ENCODE results near the gene ATXN1. TPM values are rescaled to one million over a fixed set of nuclear protein-coding genes. Genes with fewer than 3 reads are reported as not detected.

Gene ATXN1
- total RNA-seq, 2 donors from 2014 or later, result 34.6 to 36.7 TPM

DNA sequence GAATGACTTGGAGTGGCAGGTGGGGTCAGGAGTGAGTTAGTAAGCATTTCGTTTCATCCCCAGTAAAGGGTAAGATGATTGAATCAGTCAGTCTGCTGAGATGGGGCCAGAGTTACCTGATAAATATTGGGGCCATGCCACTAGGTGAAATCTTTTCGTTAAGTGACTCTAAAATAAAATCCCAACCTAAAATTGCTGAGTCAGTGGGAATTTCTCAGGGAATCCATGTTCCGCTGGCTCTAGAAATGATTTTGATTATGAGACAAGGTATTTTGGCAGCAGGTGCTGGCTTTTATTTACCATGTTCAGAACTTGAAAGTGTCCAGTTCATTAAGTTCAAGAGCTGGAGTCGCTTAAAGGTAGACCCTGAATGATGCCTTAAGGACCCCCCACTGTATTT is 397.5 kb downstream of the ATXN1 start:
- intact Hi-C loops (cut with DNase I), result no loop called here
- DNase-seq (no peak), ATAC-seq (no peak)

DNA sequence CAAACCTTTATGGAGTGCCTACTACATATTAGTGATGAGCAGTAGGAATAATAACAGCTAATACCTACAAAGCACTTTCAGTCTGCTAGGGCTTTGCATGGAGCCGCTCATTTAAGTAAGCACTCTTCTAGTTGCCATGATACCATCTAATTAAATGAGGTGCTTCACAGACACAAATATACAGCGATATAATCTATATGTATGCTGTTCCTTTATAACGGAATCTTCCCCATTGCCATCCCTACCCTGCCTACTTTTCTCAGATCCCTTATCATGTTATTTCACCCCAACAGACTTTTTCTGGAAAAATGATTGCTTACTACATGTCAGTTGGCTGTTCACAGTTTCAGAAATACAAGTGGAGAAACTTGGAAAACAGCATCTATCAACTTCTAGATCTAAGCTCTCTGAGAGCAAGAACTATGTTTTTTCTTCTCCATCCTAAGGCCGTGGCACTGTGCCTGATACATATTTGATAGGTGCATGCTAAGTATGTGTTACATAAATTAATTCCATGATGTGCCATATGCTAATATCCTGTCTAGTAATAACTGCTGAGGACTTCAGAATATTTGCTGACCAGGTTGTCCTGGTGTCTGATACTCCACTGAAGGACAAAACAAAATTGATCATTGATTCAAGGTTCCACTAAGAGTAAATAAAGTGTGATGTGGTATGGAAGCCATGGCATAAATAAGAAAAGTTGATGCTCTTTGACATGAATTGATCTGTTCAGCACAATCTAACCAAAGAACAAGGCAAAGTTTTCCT is 398.3 kb downstream of the ATXN1 start:
- intact Hi-C loops (cut with DNase I), result no loop called here
- ATAC-seq (no peak), DNase-seq (no peak)

DNA sequence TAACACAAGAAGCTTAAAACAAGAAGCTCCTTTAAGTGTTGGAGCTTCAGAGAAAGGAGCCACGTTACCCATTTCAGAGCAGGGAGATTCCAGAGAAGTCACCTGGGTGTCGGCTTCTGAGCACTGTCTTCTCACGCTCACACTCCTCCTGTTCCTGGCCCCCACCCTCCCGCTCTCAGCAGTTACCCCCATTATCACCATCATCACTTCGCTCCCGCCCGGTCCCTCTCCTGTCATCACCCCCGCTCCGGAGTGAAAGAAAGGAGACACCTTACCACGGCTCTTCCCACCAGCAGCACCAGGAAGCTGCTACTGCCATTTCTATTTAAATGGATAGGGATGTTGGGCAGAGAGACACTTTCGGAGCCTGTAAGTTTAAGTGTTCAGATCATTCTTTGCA is 399.0 kb downstream of the ATXN1 start:
- intact Hi-C loops (cut with DNase I), result no loop called here
- ATAC-seq (peak; percentile 17 to 41), DNase-seq (no peak)

DNA sequence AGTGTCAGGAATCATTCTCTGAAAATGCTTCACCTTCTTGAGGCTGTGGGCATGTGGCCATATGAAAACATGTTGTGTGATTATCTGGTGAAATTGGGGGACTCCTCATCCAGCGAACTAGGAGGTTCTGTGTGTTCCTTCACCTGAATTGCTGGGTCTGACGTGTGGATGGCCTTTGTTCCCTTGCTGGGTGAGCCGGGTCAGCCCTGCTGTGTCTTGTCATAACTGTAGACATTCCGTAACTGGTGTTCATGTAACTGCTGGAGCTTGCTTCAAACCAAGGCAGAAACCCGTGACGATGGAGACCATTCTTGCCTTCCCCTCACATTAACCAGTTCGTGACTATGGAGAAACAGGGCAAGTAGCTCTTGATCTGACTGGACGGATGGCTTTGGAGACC is 399.4 kb downstream of the ATXN1 start:
- ATAC-seq (no peak), DNase-seq (no peak)
- intact Hi-C loops (cut with DNase I), result no loop called here

DNA sequence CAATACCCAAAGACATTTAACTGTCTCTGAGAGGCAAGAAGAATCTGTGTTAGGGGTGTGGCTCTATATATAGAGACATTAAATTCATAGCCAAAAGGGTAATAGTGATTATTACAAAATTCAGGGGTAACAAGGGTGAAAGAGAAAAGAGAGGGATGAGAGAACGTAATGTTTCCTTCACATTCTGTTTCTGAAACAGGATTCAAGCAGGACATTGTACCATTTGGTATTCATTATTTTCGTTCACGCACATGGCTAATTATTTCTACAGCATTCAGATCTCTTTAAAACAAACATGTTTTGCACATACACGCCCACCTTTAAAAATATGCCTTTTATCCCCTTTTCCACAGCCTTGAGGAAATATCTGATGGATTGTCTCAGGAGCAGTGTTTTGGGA is 400.1 kb downstream of the ATXN1 start:
- ATAC-seq, result no peak
- no peak for DNase-seq
- intact Hi-C loops (cut with DNase I), result no loop called here

DNA sequence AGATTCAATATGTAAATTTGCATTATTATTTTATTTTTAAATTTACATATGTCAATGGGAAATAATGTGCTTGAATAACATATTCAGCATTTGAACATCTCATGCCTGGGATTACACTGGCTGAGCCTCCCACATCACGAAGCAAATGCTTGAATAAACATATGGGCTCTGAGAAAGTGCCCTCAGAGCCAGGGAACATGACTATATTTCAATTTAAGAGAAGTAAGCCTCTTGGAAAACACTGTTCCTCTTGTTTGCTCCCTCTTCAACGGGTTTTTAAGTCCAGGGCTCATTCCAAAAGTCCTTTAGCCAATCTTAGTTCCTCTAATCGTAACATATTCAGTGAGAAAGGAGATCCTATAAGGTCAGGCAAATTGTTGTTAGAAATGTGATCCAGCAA is 400.9 kb downstream of the ATXN1 start:
- intact Hi-C loops (cut with DNase I), result no loop called here
- no peak for DNase-seq
- no peak for ATAC-seq

DNA sequence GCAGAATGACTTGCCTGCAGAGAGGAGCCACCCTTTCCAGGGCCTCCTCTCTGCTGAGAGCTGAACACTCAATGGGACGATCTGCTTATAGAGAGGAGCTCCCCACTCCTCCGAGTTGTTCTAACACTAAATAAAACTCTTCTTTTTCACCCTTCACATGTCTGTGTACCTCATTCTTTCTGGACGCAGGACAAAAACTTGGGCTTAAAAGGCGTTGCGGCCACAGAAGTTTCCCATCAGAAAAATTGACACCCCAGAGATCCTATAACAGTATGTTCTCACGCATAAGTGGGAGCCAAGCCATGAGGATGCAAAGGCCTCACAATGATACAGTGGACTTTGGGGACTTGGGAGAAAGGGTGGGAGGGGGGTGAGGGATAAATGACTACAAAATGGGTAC is 401.7 kb downstream of the ATXN1 start:
- intact Hi-C loops (cut with DNase I), result no loop called here
- ATAC-seq (no peak), DNase-seq (no peak)

DNA sequence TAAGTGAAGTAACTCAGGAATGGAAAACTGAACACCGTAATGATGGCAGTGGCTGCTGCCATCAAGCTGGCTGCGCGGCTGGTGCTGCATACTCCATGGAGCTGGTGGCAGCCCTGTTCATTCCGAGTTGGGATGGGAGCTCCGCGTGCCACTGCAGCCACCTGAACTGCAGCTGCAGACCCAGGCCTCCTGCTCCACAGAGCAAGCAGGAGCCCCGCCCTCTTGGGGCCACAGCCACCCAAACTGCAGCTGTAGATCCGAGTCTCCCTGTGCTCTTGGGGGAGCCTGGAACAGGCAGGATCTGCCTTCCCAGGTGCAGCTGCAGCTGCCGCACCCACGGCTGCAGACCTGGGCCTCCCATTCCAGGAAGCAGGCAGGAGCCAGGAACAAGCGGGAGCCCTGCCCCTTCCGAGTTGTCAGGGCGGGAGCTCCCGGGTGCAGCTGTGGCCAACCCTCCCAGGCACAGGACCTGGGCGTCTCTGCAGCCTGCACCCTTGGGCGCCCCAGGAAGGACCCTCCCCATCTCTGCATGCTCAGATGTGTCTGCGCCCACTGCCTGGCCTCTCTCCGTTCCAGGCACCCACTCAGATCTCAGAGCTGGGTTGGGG is 402.6 kb downstream of the ATXN1 start:
- DNase-seq, result no peak
- no peak for ATAC-seq
- intact Hi-C loops (cut with DNase I), result no loop called here

DNA sequence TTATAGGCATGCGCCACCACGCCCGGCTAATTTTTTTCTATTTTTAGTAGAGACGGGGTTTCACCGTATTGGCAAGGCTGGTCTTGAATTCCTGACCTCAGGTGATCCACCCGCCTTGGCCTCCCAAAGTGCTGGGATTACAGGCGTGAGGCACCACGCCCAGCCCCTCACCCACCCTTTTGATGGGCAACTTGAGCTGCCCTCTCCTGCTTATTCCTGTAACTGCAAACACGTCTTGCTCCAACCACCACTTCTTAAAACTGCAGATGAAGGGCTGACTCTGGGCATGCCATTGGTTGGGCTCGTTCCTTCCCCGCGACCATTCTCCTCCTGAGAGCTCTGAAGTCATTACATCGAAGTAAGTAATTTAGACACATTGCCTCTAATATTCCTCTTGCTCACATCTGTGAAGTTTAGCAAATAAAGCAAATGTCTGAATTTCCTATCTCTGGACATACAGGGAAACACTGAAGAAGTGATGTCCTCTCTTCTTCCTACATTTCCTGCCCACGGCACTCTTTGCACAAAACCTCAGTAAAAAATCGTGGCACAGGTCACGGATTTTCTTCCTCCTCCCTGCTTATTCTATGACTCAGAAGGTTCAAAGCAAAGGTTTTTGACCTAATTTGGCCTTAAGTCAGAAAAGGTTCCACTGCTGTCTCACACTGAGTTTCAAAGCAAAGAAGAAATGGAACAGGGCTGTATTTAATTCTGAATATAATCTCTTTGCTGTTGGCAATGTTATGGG is 405.4 kb downstream of the ATXN1 start:
- intact Hi-C loops (cut with DNase I), result no loop called here
- DNase-seq, result no peak
- ATAC-seq, result no peak

DNA sequence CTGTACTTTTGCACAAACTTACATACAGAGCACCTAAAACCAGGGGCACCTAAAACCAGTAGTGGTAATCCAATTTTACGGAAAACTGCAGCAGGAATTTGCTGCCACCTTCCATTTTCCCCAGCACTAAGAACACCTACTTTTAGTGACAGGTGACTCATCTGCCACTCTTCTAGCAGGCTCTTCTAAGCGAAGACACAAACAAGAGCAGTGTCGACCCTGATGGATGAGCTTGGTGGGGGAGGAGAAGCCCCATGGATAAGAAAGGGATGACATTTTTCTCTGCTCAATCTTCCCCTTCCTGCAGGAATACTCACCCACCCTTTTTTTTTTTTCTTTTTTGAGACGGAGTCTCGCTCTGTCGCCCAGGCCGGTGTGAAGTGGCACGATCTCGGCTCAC is 406.0 kb downstream of the ATXN1 start:
- intact Hi-C loops (cut with DNase I), result no loop called here
- DNase-seq (no peak), ATAC-seq (no peak)

DNA sequence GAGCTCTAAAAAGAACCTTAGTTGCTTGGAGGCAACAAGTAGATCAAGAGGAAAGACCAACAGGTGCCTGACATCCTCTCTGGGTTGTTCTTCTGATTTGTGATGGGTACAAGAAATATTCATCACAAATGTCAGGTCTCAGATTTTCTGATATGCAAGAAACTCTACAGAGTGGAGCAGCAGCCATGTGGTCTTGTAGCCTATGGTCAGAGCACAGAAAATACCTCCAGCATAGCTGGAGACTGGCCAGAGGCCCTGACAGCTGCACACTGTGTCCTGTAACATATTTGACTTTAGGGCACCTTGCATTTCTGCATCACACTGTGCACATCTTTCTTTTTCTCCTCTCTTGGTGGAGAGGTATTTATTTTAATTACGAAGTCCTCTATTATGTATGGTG is 406.6 kb downstream of the ATXN1 start:
- no peak for ATAC-seq

DNA sequence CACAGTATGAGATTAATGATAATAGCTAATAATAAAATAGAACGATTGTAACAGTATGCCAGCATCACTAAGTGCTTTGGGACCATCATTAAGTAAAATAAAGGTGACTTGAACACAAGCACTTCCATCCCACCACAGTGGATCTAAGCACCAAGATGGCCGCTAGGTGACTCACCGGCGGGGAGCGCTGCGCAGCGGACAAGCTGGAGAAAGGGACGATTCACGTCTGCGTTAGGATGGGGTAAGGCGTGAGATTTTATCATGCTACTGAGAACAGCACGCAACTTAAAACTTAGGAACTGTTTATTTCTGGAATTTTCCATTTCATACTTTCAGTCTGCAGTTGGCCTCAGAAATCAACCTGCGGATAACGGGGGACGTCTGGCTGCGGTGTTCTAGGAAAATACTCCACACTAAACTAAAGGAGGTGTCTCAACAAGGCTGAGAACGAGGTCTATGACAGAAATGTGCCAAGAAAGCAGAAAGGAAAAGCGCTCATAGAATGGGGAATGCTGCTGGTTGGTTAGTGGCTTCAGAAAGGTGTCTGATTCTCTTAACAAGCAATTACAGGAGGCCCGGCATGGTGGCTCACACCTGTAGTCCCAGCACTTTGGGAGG is 408.3 kb downstream of the ATXN1 start:
- intact Hi-C loops (cut with DNase I), result no loop called here
- no peak for ATAC-seq
- DNase-seq, result no peak

More for the DNA sequence above, 406.6 kb downstream of the ATXN1 start:
- intact Hi-C loops (cut with DNase I), result no loop called here
- DNase-seq, result no peak

DNA sequence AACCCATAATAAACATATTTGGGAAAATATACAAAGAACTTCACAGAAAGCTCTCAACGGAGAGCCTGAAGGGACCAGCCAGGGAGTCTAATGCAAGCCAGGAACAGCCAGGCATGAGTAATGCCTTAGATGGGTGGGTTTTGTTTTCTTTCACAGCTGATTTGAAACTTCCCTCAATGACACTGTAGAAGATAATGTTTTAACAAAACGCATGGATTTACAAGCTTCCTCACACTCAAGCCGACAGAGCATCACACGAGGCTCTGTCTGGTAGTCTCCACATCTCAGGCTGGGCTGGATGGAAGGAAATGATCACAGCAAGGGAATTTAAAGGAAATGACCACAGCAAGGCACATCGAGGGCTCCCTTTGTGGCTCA is 409.0 kb downstream of the ATXN1 start:
- no peak for DNase-seq
- peak; percentile 23 to 87 for ATAC-seq
- intact Hi-C loops (cut with DNase I), result no loop called here

DNA sequence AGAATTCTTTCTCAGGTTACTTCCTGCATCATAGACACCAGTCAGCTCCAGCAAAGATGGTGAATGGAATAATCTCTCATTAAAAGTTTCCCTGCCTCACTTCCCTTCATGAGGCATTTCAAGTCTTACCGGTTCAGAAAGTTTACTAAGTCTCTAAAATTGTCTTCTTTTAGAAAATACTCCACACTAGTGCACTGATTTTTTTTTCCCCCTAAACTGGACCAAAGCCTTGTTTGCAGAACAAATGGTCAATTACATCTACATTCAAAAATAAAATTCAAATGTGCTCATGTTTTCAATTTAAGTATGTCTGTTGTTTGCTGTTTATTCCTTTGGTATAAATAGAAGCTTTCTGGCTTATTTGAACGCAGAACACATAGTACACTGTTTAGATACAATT is 411.7 kb downstream of the ATXN1 start:
- no peak for ATAC-seq
- intact Hi-C loops (cut with DNase I), result no loop called here
- DNase-seq, result no peak

DNA sequence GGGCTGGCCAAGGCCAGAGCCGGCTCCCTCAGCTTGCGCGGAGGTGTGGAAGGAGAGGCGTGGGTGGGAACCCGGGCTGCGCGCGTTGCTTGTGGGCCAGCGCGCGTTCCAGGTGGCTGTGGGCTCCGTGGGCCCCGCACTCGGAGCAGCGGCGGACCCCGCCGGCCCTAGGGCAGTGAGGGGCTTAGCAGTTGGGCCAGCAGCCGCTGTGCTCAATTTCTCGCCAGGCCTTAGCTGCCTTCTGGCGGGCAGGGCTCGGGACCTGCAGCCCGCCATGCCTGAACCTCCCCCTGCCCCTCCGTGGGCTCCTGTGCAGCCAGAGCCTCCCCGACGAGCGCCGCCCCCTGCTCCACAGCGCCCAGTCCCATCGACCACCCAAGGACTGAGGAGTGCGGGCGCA is 414.4 kb downstream of the ATXN1 start:
- intact Hi-C loops (cut with DNase I), result no loop called here
- ATAC-seq, result no peak
- DNase-seq, result no peak

DNA sequence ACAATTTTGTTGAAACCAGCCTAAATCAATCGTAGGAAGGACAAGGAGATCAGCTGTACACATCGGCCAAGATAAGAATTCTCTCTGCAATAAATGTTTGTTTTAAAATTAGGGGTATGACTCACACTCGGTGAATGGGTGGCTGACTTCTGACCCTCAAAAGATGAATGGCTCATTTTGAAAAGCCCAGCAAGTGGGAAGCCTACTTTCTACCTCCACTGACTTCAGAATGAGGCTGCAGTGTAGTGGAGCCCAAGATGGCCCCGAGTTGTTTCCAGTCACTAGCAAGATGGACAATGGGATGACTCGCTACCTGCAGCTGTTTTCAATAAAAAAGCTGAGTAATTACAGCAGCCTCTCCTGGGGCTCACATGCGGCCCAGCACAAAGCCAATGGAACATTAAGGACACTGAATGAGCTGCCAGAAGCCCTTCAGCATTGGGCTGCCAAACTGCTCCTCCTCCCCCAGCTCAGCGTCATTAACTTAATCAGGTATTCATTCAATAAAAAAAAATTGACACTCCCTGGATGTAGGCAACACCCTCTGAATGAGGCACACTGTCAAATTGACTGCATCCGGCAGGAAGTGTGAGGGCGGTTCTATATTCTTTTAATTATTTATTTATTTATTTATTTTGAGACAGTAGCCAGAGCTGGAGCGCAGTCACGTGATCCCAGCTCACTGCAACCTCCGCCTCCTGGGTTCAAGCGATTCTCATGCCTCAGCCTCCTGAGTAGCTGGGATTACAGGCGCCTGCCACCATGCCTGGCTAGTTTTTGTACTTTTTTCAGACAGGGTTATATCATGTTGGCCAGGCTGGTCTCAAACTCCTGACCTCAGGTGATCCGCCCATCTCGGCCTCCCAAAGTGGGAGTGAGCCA is 415.6 kb downstream of the ATXN1 start:
- DNase-seq (no peak), ATAC-seq (peak in 1 of 2 donors; percentile 75)
- intact Hi-C loops (cut with DNase I), result no loop called here

DNA sequence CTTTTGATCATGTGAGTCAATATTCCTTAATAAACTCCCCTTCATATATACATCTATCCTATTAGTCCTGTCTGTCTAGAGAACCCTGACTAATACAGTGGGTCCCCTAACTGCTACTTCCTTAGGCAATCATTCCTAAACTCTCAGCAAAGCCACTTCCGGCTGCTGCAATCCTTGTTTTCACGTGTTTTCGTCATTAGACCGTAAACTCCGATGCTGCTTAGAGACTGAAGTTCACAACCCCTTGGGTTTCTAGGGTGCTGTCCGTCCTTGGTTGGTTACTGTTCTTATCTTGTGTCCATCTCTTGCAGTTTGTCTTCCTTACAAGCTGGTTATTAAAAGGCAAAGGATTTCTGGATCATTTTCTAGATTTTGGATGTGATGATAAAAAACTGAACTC is 416.5 kb downstream of the ATXN1 start:
- DNase-seq, result no peak
- intact Hi-C loops (cut with DNase I), result no loop called here
- no peak for ATAC-seq

DNA sequence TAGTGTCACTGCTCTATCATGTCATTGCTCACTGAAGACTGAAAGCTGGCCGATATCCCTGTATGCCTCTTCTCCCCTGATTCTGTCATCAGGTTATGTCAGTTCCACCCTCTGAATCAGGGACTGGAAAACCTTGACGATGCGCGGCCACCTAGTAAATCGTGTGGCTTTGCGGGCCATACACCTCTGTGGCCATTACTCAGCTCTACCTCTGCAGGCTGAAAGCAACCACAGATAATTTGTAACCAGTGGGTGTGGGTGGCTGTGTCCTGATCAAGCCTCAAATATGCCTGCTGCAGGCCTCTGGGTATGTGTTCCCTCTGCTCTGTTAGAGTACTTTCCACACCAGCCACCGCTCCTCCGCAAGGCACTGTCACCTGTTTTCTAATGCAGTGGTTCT is 417.7 kb downstream of the ATXN1 start:
- ATAC-seq, result no peak
- intact Hi-C loops (cut with DNase I), result no loop called here
- DNase-seq, result no peak

DNA sequence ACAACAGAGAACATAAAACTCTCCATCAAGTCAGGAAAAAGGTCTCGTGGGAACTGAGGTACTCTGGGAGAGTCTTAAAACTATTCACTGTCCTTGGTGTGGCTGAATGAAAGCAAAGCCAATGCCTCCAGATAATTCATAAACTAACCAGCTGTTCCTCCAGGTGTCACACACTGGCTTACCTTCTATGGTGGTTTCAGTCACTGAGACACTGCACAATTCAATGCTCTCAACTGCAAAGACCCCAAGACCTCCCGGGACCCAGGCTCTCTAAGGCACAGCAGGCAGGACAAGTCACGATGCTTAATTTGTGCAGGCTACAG is 422.0 kb downstream of the ATXN1 start:
- intact Hi-C loops (cut with DNase I), result loop anchor here (10.0 kb wide), 3 partner anchors 176 to 746 kb away; partner anchors contain the start of gene ATXN1 (in 1 of the 2)
- DNase-seq, result no peak
- ATAC-seq, result no peak
